HT1080 (cell line): ENCODE data around the gene TAS2R13. TPM values are rescaled to one million over a fixed set of nuclear protein-coding genes. Genes with fewer than 3 reads are reported as not detected.
A peak's percentile ranks its signal among the peaks of the same experiment; 100 is the strongest.

Experiments
- DNase-seq: peaks from one replicate; pipeline ENCODE4 v3.0.0-alpha.2; 2015; ENCODE audit warnings: low read depth
- total RNA-seq: library from RNA; depleted of rRNA; stranded (reverse); fragments of >200 nt; shearing (Covaris generic); gene quantifications from 2 replicates; pipeline ENCODE4 v1.2.3, GENCODE V29; 2014; rRNA removed

Gene TAS2R13
- total RNA-seq, 1 experiment from 2014 or later: 0.42 TPM

- no peak for DNase-seq
Observed at GRCh38 chr12:10873378-10873777, 36.0 kb downstream of the TAS2R13 start.

GRCh38 chr12:10867381-10867780, 42.0 kb downstream of the TAS2R13 start:
- DNase-seq: no peak

GRCh38 chr12:10863512-10864218, 45.7 kb downstream of the TAS2R13 start:
- no peak for DNase-seq

GRCh38 chr12:10861366-10861765, 48.0 kb downstream of the TAS2R13 start:
- peak; percentile 31 for DNase-seq

Other genes starting within 250 kb of the TAS2R13 start
- gene STYK1, start 235.5 kb downstream of the TAS2R13 start, total RNA-seq: 0.69 and 1.4 TPM in 2 replicates
- gene YBX3, start 186.2 kb downstream of the TAS2R13 start, total RNA-seq: 135 and 190 TPM in 2 replicates
- gene TAS2R7, start 106.9 kb downstream of the TAS2R13 start, total RNA-seq: not detected in 2 replicates
- not detected in 2 replicates for gene TAS2R8, start 102.3 kb downstream of the TAS2R13 start, total RNA-seq
- gene TAS2R9, start 99.4 kb downstream of the TAS2R13 start, total RNA-seq: not detected in 2 replicates
- 0.37 TPM in 1 of 2 replicates, not detected in the other for gene TAS2R10, start 83.2 kb downstream of the TAS2R13 start, total RNA-seq
- gene PRR4, start 60.1 kb downstream of the TAS2R13 start, total RNA-seq: 1.8 and 3.4 TPM in 2 replicates
- gene PRH1, start 25.3 kb downstream of the TAS2R13 start, total RNA-seq: 7.9 and 8.7 TPM in 2 replicates
- gene PRH2, start 19.7 kb upstream of the TAS2R13 start, total RNA-seq: 0.63 TPM in 1 of 2 replicates, not detected in the other
- gene TAS2R14, start 29.7 kb upstream of the TAS2R13 start, total RNA-seq: 0.74 and 1.5 TPM in 2 replicates
- gene TAS2R50, start 77.3 kb upstream of the TAS2R13 start, total RNA-seq: 0.13 TPM in 1 of 2 replicates, not detected in the other
- gene TAS2R20, start 88.7 kb upstream of the TAS2R13 start, total RNA-seq: 0.05 and 0.67 TPM in 2 replicates
- gene TAS2R19, start 113.1 kb upstream of the TAS2R13 start, total RNA-seq: 0.23 and 0.40 TPM in 2 replicates
- gene TAS2R31, start 121.8 kb upstream of the TAS2R13 start, total RNA-seq: 0.29 and 0.40 TPM in 2 replicates
- not detected in 2 replicates for gene TAS2R46, start 152.7 kb upstream of the TAS2R13 start, total RNA-seq
- not detected in 2 replicates for gene TAS2R43, start 182.8 kb upstream of the TAS2R13 start, total RNA-seq
- 0.23 and 0.27 TPM in 2 replicates for gene TAS2R30, start 225.1 kb upstream of the TAS2R13 start, total RNA-seq